ENCODE results near the gene CORO7. TPM values are rescaled to one million over a fixed set of nuclear protein-coding genes. Genes with fewer than 3 reads are reported as not detected.

CORO7 gene
- total RNA-seq, 1 donor from 2014 or later = 11.6 TPM

GRCh38 chr16:4388271-4389021 is 27.9 kb downstream of the CORO7 start:
- DNase-seq = no peak
- ATAC-seq (ENCODE audit: poor library complexity) = peak; percentile 27
- intact Hi-C loops (cut with DNase I) = no loop called here

GRCh38 chr16:4387781-4388180 is 28.6 kb downstream of the CORO7 start:
- no peak for DNase-seq
- no peak for ATAC-seq (ENCODE audit: poor library complexity)
- intact Hi-C loops (cut with DNase I) = no loop called here

GRCh38 chr16:4386951-4387565 is 29.3 kb downstream of the CORO7 start:
- intact Hi-C loops (cut with DNase I) = no loop called here
- ATAC-seq (ENCODE audit: poor library complexity) = no peak
- DNase-seq = no peak

- ATAC-seq (ENCODE audit: poor library complexity) (no peak), DNase-seq (no peak)
- intact Hi-C loops (cut with DNase I) = no loop called here
These were observed 30.0 kb downstream of the CORO7 start for GRCh38 chr16:4386451-4386805.

- ATAC-seq (ENCODE audit: poor library complexity) (no peak), DNase-seq (no peak)
- intact Hi-C loops (cut with DNase I) = no loop called here
These were observed 30.5 kb downstream of the CORO7 start for GRCh38 chr16:4385789-4386450.

GRCh38 chr16:4385066-4385788 is 31.2 kb downstream of the CORO7 start:
- DNase-seq (no peak), ATAC-seq (ENCODE audit: poor library complexity) (no peak)
- intact Hi-C loops (cut with DNase I) = no loop called here

- ATAC-seq (ENCODE audit: poor library complexity) (peak; percentile 7), DNase-seq (no peak)
- intact Hi-C loops (cut with DNase I) = no loop called here
These were observed 31.9 kb downstream of the CORO7 start for GRCh38 chr16:4384509-4384942.

- DNase-seq (no peak), ATAC-seq (ENCODE audit: poor library complexity) (no peak)
- intact Hi-C loops (cut with DNase I) = no loop called here
These were observed 32.6 kb downstream of the CORO7 start for GRCh38 chr16:4383591-4384444.

GRCh38 chr16:4382795-4383357 is 33.5 kb downstream of the CORO7 start:
- ATAC-seq (ENCODE audit: poor library complexity) = no peak
- intact Hi-C loops (cut with DNase I) = no loop called here
- no peak for DNase-seq

GRCh38 chr16:4381935-4382794 is 34.2 kb downstream of the CORO7 start:
- DNase-seq (no peak), ATAC-seq (ENCODE audit: poor library complexity) (no peak)

GRCh38 chr16:4381072-4381934 is 35.1 kb downstream of the CORO7 start:
- intact Hi-C loops (cut with DNase I) = no loop called here
- DNase-seq = no peak
- ATAC-seq (ENCODE audit: poor library complexity) = no peak

More at GRCh38 chr16:4381935-4382794, 34.2 kb downstream of the CORO7 start:
- intact Hi-C loops (cut with DNase I) = no loop called here

- intact Hi-C loops (cut with DNase I) = no loop called here
- DNase-seq (no peak), ATAC-seq (ENCODE audit: poor library complexity) (no peak)
These were observed 36.0 kb downstream of the CORO7 start for GRCh38 chr16:4380119-4381063.

- no peak for DNase-seq
- intact Hi-C loops (cut with DNase I) = no loop called here
- no peak for ATAC-seq (ENCODE audit: poor library complexity)
These were observed 37.3 kb downstream of the CORO7 start for GRCh38 chr16:4378999-4379690.

GRCh38 chr16:4378161-4378666 is 38.2 kb downstream of the CORO7 start:
- no peak for DNase-seq
- ATAC-seq (ENCODE audit: poor library complexity) = peak; percentile 3

More at GRCh38 chr16:4378161-4378666, 38.2 kb downstream of the CORO7 start:
- intact Hi-C loops (cut with DNase I) = no loop called here

Measured in Right ventricle myocardium superior (tissue), 1 donor.